Esophagus muscularis mucosa (tissue), 4 donors: Measurements from ENCODE around the gene CABLES1.

Source experiments
- EP300 ChIP-seq: sonication (generic); formaldehyde crosslinking; IDR thresholded peaks from one replicate; pipeline ENCODE4 v1.6.1; 2017; ENCODE audit warnings: antibody characterized with exemption
- POLR2A ChIP-seq: fragments of 450-650 bp; IDR thresholded peaks from one replicate; pipeline ENCODE4 v1.6.1; 2017; ENCODE audit warnings: antibody characterized with exemption, moderate library complexity, mild to moderate bottlenecking, low read depth
- TF ChIP-seq, protein P1 (sequence below), 3 experiments: fragments of 200-600 bp in 2 of 3; fragments of 450-650 bp in 1 of 3; sonication (generic) in 2 of 3; IDR thresholded peaks; one replicate each; pipeline ENCODE4 v1.5.1; 2017 to 2019; ENCODE audit warnings: antibody characterized with exemption in 3 of 3, mild to moderate bottlenecking in 2 of 3, moderate library complexity in 1 of 3

DNA sequence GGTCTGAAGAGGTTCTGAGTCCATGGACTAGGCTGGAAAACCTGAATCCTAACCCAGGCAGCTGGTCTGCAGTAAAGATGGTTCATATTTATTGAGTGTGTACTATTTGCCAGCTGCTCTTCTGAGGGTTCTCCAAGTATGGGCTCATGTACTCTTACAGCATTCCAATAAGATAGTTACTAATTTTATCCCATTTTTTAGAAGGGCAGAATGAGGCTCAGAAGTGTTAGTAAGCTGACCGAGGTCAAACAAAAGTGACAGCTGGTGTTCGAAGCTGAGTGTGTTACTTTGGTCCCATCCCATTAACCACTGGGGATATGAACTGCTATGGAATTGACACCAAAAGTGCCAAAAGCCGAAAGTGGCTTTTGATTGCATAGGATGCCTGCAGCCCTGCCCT lies 76.9 kb downstream of the CABLES1 start:
- TF ChIP-seq EP300 (no peak), POLR2A (no peak)
- TF ChIP-seq, protein P1, sequence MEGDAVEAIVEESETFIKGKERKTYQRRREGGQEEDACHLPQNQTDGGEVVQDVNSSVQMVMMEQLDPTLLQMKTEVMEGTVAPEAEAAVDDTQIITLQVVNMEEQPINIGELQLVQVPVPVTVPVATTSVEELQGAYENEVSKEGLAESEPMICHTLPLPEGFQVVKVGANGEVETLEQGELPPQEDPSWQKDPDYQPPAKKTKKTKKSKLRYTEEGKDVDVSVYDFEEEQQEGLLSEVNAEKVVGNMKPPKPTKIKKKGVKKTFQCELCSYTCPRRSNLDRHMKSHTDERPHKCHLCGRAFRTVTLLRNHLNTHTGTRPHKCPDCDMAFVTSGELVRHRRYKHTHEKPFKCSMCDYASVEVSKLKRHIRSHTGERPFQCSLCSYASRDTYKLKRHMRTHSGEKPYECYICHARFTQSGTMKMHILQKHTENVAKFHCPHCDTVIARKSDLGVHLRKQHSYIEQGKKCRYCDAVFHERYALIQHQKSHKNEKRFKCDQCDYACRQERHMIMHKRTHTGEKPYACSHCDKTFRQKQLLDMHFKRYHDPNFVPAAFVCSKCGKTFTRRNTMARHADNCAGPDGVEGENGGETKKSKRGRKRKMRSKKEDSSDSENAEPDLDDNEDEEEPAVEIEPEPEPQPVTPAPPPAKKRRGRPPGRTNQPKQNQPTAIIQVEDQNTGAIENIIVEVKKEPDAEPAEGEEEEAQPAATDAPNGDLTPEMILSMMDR (IDR thresholded peaks at IDR 0.05): no peak
